Fibroblast of lung (primary cell): Measurements from ENCODE around the gene MMS22L. TPM values are rescaled to one million over a fixed set of nuclear protein-coding genes. Genes with fewer than 3 reads are reported as not detected.

Experiments
- DNase-seq, 2 donors: peaks; one replicate each; pipeline versions ENCODE4 v3.0.0 to v3.0.0-alpha.2; 2010; ENCODE audit warnings: low read depth in 2 of 2
- H2AFZ ChIP-seq: 2 replicates; pipeline ENCODE4 v1.5.1; 2012; ENCODE audit warnings: low read length, control low read depth, inconsistent platforms
- H3K27ac ChIP-seq: 2 replicates; pipeline ENCODE4 v1.5.1; 2011; ENCODE audit warnings: low read length, control low read depth; ENCODE audit not compliant: insufficient read depth
- H3K27me3 ChIP-seq: 2 replicates; pipeline ENCODE4 v1.5.1; 2011; ENCODE audit warnings: mild to moderate bottlenecking, low read length; ENCODE audit not compliant: control insufficient read depth, insufficient read depth
- H3K36me3 ChIP-seq: 2 replicates; pipeline ENCODE4 v1.5.1; 2011; ENCODE audit warnings: low read length; ENCODE audit not compliant: control insufficient read depth, insufficient read depth
- H3K4me1 ChIP-seq: 2 replicates; pipeline ENCODE4 v1.5.1; 2011; ENCODE audit warnings: low read length; ENCODE audit not compliant: control insufficient read depth, insufficient read depth; ENCODE audit errors: extremely low read depth
- H3K4me2 ChIP-seq: 2 replicates; pipeline ENCODE4 v1.5.1; 2011; ENCODE audit warnings: low read length, control low read depth; ENCODE audit not compliant: insufficient read depth; ENCODE audit errors: extremely low read depth
- H3K4me3 ChIP-seq, 4 experiments: fragments of 200-600 bp in 1 of 4; sonication (generic) in 1 of 4; replicated peaks in 1 of 4; 2 replicates each; pipeline ENCODE4 v1.5.1; 2011 to 2016; ENCODE audit warnings: low read length in 4 of 4, low read depth in 3 of 4, mild to moderate bottlenecking in 3 of 4, control low read depth in 2 of 4, inconsistent platforms in 1 of 4, mixed read lengths in 1 of 4; ENCODE audit not compliant: insufficient read depth in 1 of 4; ENCODE audit errors: control extremely low read depth in 1 of 4
- H3K79me2 ChIP-seq: 2 replicates; pipeline ENCODE4 v1.5.1; 2012; ENCODE audit warnings: mild to moderate bottlenecking, low read length, inconsistent platforms; ENCODE audit not compliant: control insufficient read depth, insufficient read depth
- H3K9ac ChIP-seq: 2 replicates; pipeline ENCODE4 v1.5.1; 2011; ENCODE audit warnings: mild to moderate bottlenecking, low read length, control low read depth; ENCODE audit not compliant: insufficient read depth
- H3K9me3 ChIP-seq: 2 replicates; pipeline ENCODE4 v1.5.1; 2012; ENCODE audit warnings: low read depth, low read length; ENCODE audit not compliant: control insufficient read depth, insufficient read depth
- H4K20me1 ChIP-seq: 2 replicates; pipeline ENCODE4 v1.5.1; 2011; ENCODE audit warnings: low read length; ENCODE audit not compliant: control insufficient read depth, insufficient read depth; ENCODE audit errors: extremely low read depth
- EZH2 ChIP-seq: IDR thresholded peaks from 2 replicates; pipeline ENCODE4 v1.5.1; 2012; ENCODE audit warnings: low read length, control low read depth, mild to moderate bottlenecking; ENCODE audit errors: missing control alignments
- polyA plus RNA-seq, 2 donors: library from polyadenylated mRNA; depleted of rRNA in 1 of 2; stranded (reverse) in 1 of 2; unstranded in 1 of 2; fragments of >200 nt; gene quantifications; 2 replicates each; pipeline ENCODE4 v1.2.1, GENCODE V29; 2011 to 2012; ENCODE audit warnings: missing spikeins in 1 of 2
- total RNA-seq: library from RNA; depleted of rRNA; stranded (reverse); fragments of >200 nt; gene quantifications from 2 replicates; pipeline ENCODE4 v1.2.1, GENCODE V29; 2014
- TF ChIP-seq, protein P1 (sequence below), 2 donors: IDR thresholded peaks in 1 of 2; conservative IDR thresholded peaks in 1 of 2; 1 replicate in 1 of 2; 2 replicates in 1 of 2; pipeline ENCODE4 v1.5.1; 2011 to 2012; ENCODE audit warnings: low read length in 2 of 2, control low read depth in 1 of 2, inconsistent platforms in 1 of 2, low read depth in 1 of 2, mild to moderate bottlenecking in 1 of 2

MMS22L gene
- total and polyA plus RNA-seq, 2 donors (not counting 1 experiment from before 2014, with no cell fraction given), result 9.5 to 11.1 TPM

- DNase-seq, result no peak
- H4K20me1 ChIP-seq, result no peaks in the 10 kb centered on the region
- no peak overlapping the region for H3K27ac ChIP-seq
- no peak overlapping the region for H2AFZ ChIP-seq
- no peak overlapping the region for H3K9ac ChIP-seq
- no peaks in the 10 kb centered on the region for H3K79me2 ChIP-seq
- no peaks in the 10 kb centered on the region for H3K36me3 ChIP-seq
- TF ChIP-seq, protein P1, sequence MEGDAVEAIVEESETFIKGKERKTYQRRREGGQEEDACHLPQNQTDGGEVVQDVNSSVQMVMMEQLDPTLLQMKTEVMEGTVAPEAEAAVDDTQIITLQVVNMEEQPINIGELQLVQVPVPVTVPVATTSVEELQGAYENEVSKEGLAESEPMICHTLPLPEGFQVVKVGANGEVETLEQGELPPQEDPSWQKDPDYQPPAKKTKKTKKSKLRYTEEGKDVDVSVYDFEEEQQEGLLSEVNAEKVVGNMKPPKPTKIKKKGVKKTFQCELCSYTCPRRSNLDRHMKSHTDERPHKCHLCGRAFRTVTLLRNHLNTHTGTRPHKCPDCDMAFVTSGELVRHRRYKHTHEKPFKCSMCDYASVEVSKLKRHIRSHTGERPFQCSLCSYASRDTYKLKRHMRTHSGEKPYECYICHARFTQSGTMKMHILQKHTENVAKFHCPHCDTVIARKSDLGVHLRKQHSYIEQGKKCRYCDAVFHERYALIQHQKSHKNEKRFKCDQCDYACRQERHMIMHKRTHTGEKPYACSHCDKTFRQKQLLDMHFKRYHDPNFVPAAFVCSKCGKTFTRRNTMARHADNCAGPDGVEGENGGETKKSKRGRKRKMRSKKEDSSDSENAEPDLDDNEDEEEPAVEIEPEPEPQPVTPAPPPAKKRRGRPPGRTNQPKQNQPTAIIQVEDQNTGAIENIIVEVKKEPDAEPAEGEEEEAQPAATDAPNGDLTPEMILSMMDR (conservative IDR thresholded peaks at IDR 0.05 in 1 of 2, IDR thresholded peaks at IDR 0.05 in 1 of 2; ENCODE audit: low read depth in 1 of 2, low read length in 2 of 2), result no peak
- TF ChIP-seq EZH2, result no peak
- no peaks in the 10 kb centered on the region for H3K9me3 ChIP-seq
- no peaks in the 10 kb centered on the region for H3K4me1 ChIP-seq
- no peak overlapping the region for H3K4me3 ChIP-seq
- H3K27me3 ChIP-seq, result no peaks in the 10 kb centered on the region
- H3K4me2 ChIP-seq, result no peak overlapping the region
Observed at GRCh38 chr6:97128507-97128906, 154.5 kb downstream of the MMS22L start.

- TF ChIP-seq EZH2, result no peak
- TF ChIP-seq, protein P1 (conservative IDR thresholded peaks at IDR 0.05 in 1 of 2, IDR thresholded peaks at IDR 0.05 in 1 of 2; ENCODE audit: low read depth in 1 of 2, low read length in 2 of 2), result no peak
- no peaks in the 10 kb centered on the region for H3K36me3 ChIP-seq
- no peaks in the 10 kb centered on the region for H3K4me1 ChIP-seq
- H3K79me2 ChIP-seq, result no peaks in the 10 kb centered on the region
- H3K27ac ChIP-seq, result no peak overlapping the region
- DNase-seq, result no peak
- H3K9me3 ChIP-seq, result no peaks in the 10 kb centered on the region
- H3K4me2 ChIP-seq, result no peak overlapping the region
- H4K20me1 ChIP-seq, result no peaks in the 10 kb centered on the region
- no peak overlapping the region for H3K4me3 ChIP-seq
- H2AFZ ChIP-seq, result no peak overlapping the region
- H3K27me3 ChIP-seq, result no peaks in the 10 kb centered on the region
- no peak overlapping the region for H3K9ac ChIP-seq
Observed at GRCh38 chr6:97123652-97124051, 159.4 kb downstream of the MMS22L start.

GRCh38 chr6:97123112-97123511 is 159.9 kb downstream of the MMS22L start:
- Histone ChIP-seq H3K9me3 (no peaks in the 10 kb centered on the region), H3K36me3 (no peaks in the 10 kb centered on the region), H3K79me2 (no peaks in the 10 kb centered on the region), H3K9ac (no peak overlapping the region), H3K4me1 (no peaks in the 10 kb centered on the region), H3K4me3 (no peak overlapping the region), H2AFZ (no peak overlapping the region), H3K4me2 (no peak overlapping the region), H3K27ac (no peak overlapping the region), H4K20me1 (no peaks in the 10 kb centered on the region), H3K27me3 (no peaks in the 10 kb centered on the region)
- TF ChIP-seq, protein P1 (conservative IDR thresholded peaks at IDR 0.05 in 1 of 2, IDR thresholded peaks at IDR 0.05 in 1 of 2; ENCODE audit: low read depth in 1 of 2, low read length in 2 of 2), result no peak
- no peak for TF ChIP-seq EZH2
- DNase-seq, result no peak
